Measurements from ENCODE around the gene PRKCD.

Gene PRKCD

DNA sequence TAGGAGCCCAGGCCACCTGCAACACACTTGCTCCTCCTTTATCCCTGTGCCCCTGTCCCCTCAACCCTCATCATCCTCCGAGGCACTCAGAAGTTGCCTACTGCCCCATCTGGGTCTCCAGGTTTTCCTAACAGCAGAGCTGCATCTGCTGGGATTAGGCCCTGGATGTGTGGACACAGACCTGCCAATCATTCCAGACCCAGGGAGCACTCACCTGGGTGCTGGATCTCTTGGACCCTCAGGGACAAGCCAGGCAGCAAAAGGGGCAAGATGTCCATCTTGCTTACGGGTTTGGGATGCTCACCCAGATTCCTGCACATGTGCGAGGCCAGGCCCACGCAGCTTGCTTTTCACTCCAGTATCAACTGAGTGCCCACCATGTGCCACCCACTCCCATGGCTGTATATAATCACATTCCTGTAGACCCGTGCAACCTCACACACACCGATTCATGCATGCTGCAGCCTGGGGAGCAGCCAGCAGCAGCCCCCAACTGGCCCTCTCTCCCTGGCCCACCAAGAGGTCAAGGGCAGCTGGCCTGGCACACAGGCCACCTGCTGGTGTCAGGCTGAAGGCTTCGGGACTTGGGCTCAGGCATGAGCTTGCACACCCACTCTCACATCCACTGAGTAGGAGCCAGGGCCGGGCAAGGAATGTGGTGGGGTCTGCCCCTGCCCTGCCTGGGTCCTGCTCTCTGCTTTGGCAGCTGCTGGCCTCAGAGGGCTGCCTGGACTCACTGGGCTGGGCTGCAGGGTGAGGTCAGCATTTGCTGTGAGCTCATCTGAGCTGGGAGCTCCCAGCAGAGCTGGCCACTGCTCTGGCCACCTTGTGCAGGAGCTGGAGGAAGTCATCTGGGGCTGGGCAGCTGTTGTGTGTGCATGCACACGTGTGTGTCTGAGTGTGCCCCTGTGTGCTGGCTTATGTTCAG lies 14.9 kb downstream of the PRKCD start:
- DNase-seq (ENCODE audit: low spot score): no peak
- TF ChIP-seq, protein P1, sequence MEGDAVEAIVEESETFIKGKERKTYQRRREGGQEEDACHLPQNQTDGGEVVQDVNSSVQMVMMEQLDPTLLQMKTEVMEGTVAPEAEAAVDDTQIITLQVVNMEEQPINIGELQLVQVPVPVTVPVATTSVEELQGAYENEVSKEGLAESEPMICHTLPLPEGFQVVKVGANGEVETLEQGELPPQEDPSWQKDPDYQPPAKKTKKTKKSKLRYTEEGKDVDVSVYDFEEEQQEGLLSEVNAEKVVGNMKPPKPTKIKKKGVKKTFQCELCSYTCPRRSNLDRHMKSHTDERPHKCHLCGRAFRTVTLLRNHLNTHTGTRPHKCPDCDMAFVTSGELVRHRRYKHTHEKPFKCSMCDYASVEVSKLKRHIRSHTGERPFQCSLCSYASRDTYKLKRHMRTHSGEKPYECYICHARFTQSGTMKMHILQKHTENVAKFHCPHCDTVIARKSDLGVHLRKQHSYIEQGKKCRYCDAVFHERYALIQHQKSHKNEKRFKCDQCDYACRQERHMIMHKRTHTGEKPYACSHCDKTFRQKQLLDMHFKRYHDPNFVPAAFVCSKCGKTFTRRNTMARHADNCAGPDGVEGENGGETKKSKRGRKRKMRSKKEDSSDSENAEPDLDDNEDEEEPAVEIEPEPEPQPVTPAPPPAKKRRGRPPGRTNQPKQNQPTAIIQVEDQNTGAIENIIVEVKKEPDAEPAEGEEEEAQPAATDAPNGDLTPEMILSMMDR (IDR thresholded peaks at IDR 0.05; ENCODE audit: borderline replicate concordance, control extremely low read depth, extremely low read depth, insufficient read depth, missing control alignments): no peak
- in situ Hi-C loops (cut with MboI; ENCODE audit: low sequenced_read_pairs, unreplicated experiment): no loop called here

DNA sequence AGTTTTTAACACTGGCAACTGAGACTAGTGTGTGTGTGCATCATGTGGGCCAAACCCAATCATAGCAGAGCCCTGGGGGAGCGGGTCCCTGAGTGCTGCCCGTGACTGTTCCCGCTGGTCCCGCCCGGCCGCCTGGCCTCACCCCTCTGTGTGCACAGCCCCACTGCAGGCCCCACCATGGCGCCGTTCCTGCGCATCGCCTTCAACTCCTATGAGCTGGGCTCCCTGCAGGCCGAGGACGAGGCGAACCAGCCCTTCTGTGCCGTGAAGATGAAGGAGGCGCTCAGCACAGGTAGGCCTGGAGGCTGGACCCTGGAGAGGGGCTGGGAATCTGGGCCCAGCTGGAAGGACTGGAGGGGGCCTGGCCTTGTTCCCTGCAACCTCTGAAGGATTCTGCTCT lies 17.2 kb downstream of the PRKCD start:
- in situ Hi-C loops (cut with MboI; ENCODE audit: low sequenced_read_pairs, unreplicated experiment): no loop called here
- DNase-seq (ENCODE audit: low spot score): no peak
- TF ChIP-seq, protein P1 (IDR thresholded peaks at IDR 0.05; ENCODE audit: borderline replicate concordance, control extremely low read depth, extremely low read depth, insufficient read depth, missing control alignments): no peak

DNA sequence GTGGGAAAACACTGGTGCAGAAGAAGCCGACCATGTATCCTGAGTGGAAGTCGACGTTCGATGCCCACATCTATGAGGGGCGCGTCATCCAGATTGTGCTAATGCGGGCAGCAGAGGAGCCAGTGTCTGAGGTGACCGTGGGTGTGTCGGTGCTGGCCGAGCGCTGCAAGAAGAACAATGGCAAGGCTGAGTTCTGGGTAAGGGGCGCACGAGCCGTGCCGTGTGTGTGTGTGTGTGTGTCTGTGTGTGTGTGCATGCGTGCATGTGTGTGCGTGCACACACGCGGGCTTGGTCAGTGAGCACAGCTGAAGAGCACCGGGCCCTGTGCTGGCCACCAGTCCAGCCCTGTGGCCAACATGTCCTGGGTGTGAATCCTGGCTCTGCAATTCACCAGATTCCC lies 18.6 kb downstream of the PRKCD start:
- in situ Hi-C loops (cut with MboI; ENCODE audit: low sequenced_read_pairs, unreplicated experiment): no loop called here
- TF ChIP-seq, protein P1 (IDR thresholded peaks at IDR 0.05; ENCODE audit: borderline replicate concordance, control extremely low read depth, extremely low read depth, insufficient read depth, missing control alignments): no peak

DNA sequence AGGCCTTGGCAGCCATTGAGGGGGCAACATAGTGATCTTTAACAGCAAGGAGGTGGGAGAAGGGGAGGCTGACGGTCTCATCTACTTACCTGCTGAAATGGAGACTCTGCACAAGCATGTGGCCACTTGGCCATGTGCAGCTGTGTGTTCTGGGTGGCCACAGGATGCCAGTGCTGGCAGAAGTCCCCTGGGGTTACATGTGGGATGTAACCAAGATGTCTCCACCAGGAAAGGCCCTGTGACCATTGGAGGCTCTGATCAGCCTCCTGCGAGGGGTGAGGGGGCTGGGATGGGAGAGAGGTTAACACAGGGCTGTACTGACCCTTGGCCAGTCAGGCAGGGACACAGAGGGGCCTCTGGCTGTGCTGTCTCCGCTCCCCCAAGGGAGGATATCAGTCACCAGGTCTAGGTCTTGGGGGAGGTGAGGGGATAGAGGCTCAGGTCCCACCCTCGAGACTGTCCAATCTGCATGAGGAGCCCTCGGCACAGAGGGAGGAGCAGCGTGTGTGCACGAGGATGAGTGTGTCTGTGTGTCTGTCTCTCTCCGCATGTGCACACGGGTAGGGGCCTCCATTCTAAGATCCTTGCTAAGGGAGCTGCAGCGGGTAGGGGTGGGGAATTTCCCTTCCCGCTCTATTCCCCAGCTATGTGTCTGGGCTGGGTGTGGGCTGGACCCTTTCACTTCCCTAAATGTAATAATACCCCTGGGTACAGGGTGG lies 19.5 kb downstream of the PRKCD start:
- in situ Hi-C loops (cut with MboI; ENCODE audit: low sequenced_read_pairs, unreplicated experiment): no loop called here
- TF ChIP-seq, protein P1 (IDR thresholded peaks at IDR 0.05; ENCODE audit: borderline replicate concordance, control extremely low read depth, extremely low read depth, insufficient read depth, missing control alignments): peak; percentile 1
- DNase-seq (ENCODE audit: low spot score): peak; percentile 90

More for the DNA sequence above, 18.6 kb downstream of the PRKCD start:
- DNase-seq (ENCODE audit: low spot score): no peak

DNA sequence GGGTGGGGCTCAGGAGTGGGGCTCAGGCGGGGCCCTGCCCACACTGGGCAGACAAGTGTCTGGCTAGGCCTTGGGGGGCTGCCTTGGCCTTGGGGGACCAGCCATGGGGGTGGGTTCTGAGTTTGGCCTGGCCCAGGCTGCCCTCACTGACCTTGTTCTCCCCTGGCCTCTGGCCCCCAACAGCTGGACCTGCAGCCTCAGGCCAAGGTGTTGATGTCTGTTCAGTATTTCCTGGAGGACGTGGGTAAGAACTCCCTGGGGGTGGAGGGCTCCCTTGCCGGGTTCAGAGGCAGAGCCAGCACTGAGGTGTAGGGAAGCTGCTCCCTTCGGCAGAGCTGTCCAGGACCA lies 20.0 kb downstream of the PRKCD start:
- TF ChIP-seq, protein P1 (IDR thresholded peaks at IDR 0.05; ENCODE audit: borderline replicate concordance, control extremely low read depth, extremely low read depth, insufficient read depth, missing control alignments): no peak
- in situ Hi-C loops (cut with MboI; ENCODE audit: low sequenced_read_pairs, unreplicated experiment): no loop called here
- no peak for DNase-seq (ENCODE audit: low spot score)

DNA sequence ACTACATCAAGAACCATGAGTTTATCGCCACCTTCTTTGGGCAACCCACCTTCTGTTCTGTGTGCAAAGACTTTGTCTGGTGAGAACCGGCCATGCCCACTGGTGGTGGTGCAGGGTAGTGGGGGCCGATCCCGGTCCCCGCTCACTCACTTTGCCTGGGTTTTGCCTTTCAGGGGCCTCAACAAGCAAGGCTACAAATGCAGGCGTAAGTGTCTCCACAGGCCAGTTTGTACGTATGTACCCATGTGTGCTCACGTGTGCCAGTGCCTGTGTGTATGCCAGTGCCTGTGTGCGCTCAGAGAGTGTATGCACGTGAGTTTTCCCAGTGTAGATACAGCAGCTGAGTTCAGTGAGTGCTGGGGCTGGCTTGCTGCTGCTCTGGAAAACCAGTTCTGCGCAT lies 20.5 kb downstream of the PRKCD start:
- DNase-seq (ENCODE audit: low spot score): no peak
- TF ChIP-seq, protein P1 (IDR thresholded peaks at IDR 0.05; ENCODE audit: borderline replicate concordance, control extremely low read depth, extremely low read depth, insufficient read depth, missing control alignments): no peak
- in situ Hi-C loops (cut with MboI; ENCODE audit: low sequenced_read_pairs, unreplicated experiment): no loop called here

Measured in GM13976 (cell line).